GM19238 (cell line): Measurements from ENCODE around the gene PLEKHA1.

Experiments used
- DNase-seq: peaks from one replicate; pipeline ENCODE4 v3.0.0; 2011; ENCODE audit warnings: low spot score; ENCODE audit not compliant: insufficient read length

Gene PLEKHA1

DNA sequence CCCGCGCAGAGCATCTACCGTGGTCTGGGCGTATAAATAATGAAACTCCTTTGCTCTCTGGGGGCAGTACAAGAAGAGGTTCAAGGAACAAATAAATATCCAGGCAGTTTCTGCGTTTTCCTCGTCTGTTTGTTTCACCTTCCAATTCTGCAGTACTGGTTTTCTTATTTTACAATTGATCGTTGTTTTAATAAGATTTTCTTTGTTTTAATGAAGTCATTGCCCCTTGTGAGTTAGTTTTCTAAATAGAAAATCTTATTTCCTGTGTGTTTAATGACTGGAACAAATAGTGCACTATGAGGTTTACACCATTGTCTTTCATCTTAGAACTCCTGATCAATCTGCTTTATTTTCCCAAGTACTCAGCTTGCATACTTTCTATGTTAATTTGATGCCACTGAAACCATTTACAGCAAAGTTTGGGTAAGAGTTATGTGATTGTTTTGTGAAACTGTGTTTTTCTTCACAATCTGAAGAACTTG, 1.2 kb downstream of the PLEKHA1 start:
- no peak for DNase-seq

DNA sequence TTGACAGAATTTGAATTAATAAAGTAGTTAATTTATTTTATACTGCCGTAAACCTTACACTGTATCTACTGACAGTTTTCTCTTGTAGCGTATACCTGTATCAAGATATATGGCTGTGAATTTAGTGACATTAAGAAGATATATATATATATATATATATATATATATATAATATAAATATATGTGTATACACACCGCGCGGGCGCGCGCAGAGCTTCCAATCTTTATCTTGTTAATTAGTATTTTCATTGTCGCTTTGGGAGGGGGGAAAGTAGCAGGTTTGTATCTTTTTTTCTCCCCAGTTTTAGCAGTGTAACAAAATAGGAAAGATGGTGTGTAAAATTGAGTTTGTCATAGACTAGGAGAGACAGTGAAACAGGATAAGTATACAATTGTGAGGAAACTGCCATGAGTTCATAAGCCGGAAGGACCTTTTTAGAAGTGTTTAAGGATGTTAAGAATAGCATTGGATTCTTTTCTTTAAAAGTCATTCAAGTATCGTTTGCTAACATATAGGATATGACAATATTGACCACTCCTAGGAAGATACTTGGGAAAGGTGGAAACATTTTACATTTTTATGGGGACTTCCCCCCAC, 2.0 kb downstream of the PLEKHA1 start:
- DNase-seq: no peak

GRCh38 chr10:122379041-122379440, 4.5 kb downstream of the PLEKHA1 start:
- no peak for DNase-seq

- DNase-seq: no peak
These were observed 5.0 kb downstream of the PLEKHA1 start for GRCh38 chr10:122379537-122379936.

DNA sequence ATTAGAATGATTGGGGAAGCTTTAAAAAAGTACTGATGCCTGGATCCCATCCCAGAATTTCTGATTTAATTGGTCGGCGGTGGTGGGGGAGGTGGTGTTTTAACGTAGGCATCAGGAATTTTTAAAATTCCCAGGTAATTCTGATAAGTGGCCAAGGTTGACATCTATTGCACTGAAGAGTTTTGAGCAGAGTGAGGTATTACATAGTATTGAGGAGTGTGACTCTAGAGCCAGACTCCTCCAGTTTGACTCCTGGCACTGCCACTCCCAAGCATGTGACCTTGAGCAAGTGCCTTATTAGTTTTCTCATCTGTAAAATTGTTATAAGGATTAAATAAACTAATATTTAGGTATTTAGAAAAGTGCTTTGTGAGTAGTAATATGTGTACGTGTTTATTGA, 6.2 kb downstream of the PLEKHA1 start:
- no peak for DNase-seq

- no peak for DNase-seq
These were observed 7.2 kb downstream of the PLEKHA1 start for GRCh38 chr10:122381680-122382079.

- DNase-seq: no peak
These were observed 12.0 kb downstream of the PLEKHA1 start for GRCh38 chr10:122386514-122386913.

DNA sequence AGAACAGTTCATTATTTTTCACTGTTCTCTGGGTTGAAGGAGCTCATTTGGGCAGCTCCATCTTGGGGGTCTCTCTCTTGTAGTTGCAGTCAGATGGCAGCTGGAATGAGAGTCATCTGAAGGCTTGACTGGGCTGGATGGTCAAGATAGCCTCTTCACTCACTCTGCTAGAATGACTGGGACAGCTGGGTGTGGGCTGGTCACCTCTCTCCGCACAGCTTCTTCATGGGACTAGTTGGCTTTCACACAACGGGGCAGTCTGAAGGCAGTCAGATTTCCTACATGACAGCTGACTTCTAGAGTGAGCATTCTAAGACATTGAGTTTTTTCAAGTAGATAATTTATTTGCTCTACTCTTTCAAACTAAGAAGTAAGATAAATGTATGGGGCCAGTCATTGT, 13.1 kb downstream of the PLEKHA1 start:
- no peak for DNase-seq

GRCh38 chr10:122388287-122388997, 13.9 kb downstream of the PLEKHA1 start:
- DNase-seq: no peak

DNA sequence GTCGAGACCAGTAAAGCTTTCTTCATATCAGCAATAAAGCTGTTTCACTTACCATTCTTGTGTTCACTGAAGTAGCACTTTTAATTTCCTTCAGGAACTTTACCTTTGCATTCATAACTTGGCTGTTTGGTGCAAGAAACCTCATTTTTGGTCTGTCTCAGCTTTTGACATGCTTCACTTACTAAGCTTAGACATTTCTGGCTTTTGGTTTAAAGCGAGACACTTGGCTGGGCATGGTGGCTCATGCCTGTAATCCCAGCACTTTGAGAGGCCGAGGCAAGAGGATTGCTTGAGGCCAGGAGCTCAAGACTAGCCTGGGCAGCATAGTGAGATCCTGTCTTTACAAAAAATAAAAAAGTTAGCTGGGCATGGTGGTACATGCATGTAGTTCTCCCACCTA, 15.8 kb downstream of the PLEKHA1 start:
- no peak for DNase-seq

- no peak for DNase-seq
These were observed 16.2 kb downstream of the PLEKHA1 start for GRCh38 chr10:122390679-122391078.

- no peak for DNase-seq
These were observed 17.4 kb downstream of the PLEKHA1 start for GRCh38 chr10:122391875-122392274.

DNA sequence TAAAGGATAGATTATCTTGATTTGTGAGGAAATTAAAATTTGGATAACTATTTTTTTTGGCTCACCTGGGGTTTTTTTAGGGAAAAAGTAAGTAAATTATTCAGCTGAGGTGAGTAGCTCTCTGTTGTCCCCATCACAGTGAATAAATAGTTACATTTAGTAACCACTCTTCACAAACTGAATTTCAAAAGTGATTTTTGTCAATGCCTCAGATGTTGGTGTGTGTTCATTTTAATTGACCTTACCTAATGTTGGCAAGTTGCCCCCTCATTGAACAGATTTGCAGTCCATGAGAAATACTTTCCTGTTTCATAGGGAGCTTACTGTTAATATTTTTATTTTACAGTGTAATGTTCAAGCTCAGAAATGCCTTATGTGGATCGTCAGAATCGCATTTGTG, 18.3 kb downstream of the PLEKHA1 start:
- DNase-seq: no peak

- DNase-seq: no peak
These were observed 18.8 kb downstream of the PLEKHA1 start for GRCh38 chr10:122393288-122393687.

DNA sequence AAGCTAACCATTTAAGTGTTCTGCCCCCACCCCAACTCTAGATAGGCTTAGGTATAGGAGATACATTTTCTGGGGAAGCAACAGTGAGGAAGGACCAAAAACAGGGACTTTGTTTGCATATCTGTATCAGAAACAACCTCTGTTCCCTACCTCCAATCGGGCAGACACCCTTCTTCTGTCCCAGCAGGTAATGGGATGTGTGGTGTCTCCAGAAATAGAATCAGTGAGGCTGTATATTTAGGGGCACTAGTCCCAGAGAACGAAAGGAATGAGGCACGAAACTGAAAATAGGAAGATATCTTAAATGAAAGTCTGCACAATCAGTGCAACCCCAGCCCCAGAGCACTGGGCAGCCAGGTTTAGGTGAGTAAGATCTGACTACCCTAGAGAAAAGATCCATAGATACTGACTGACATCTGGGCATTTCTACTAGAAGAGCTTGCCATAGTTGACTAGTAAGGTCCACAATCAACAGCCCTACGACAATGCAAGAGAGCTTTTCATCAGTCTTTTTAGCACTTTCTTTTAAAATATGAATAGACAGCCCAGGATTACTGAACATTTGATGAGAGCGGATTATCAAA, 28.1 kb downstream of the PLEKHA1 start:
- no peak for DNase-seq

- no peak for DNase-seq
These were observed 30.1 kb downstream of the PLEKHA1 start for GRCh38 chr10:122404576-122404975.

GRCh38 chr10:122407375-122408125, 33.0 kb downstream of the PLEKHA1 start:
- no peak for DNase-seq

- DNase-seq: no peak
These were observed 38.8 kb downstream of the PLEKHA1 start for GRCh38 chr10:122413327-122413726.

DNA sequence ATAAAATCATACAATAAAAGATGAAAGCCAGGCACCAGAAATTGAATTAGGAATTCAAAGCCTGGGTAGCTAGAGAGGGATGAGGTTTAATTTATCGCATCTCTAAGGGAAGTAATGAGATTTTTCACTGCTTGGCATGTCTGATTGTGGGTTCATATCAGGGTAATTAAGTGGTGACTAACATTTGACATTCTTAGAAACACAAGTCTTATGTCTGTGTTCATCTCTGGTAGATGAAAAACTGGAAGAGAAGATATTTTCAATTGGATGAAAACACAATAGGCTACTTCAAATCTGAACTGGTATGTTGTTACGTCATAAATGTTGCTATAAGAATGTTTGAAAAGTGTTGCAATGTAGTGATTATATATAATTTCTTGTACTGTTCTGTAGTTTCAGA, 43.2 kb downstream of the PLEKHA1 start:
- DNase-seq: no peak

GRCh38 chr10:122419016-122419415, 44.5 kb downstream of the PLEKHA1 start:
- DNase-seq: no peak

DNA sequence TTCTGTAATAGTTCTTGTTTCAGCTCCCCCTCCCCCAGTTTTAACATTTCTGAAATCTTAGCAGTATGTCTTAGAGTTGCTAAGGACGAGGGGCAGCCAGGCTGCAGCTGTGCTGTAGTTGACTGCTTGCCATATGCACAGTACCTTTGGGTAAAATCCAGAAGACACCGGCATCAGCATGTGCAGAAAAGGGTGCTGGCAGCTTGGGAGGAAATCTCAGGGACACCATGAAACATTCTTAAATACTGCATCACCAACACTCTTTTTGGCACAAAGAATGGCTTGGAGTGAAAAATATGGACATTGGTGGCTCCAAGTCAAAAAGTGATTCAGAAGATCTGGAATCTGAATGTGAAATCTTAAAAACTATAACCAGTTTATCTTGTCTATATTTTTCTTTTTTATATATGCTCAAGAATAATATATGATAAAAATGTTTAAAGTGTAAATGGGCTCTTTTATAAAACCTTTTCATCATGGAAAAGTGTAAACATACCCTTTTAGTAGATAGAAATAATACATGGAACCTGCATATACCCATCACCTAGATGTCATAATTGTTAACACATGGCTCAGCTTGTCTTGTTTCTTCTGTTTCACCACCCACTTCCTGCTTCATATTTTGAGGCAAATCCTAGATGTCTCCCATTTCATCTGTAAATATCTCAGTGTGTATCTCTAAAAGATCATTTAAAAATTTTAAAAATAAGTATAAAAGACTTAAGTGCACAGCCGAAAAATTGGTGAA, 45.5 kb downstream of the PLEKHA1 start:
- no peak for DNase-seq
